Fibroblast of mammary gland (primary cell): Measurements from ENCODE around the gene NDUFS5.
"Not testable (repeated sequence)": the region's sequence is repeated elsewhere in the genome, so short reads cannot be mapped to it uniquely, and the experiment has no call there.

ENCODE experiments used
- DNase-seq: peaks from one replicate; pipeline ENCODE4 v3.0.0-alpha.2; 2010; ENCODE audit warnings: low read depth
- H3K4me3 ChIP-seq: 2 replicates; pipeline ENCODE4 v1.5.1; 2011; ENCODE audit warnings: low read depth, mild to moderate bottlenecking, low read length, moderate library complexity; ENCODE audit not compliant: control insufficient read depth
- CTCF ChIP-seq: conservative IDR thresholded peaks from 2 replicates; pipeline ENCODE4 v1.5.1; 2011; ENCODE audit warnings: low read depth, low read length, inconsistent platforms; ENCODE audit not compliant: control insufficient read depth, insufficient read depth

NDUFS5 gene

GRCh38 chr1:39003281-39003680, 22.9 kb upstream of the NDUFS5 start:
- DNase-seq: no peak
- H3K4me3 ChIP-seq: no peak overlapping the region
- TF ChIP-seq CTCF: no peak

- no peak for DNase-seq
- H3K4me3 ChIP-seq: no peak overlapping the region
- TF ChIP-seq CTCF: no peak
Measured at GRCh38 chr1:39003794-39004193, 22.4 kb upstream of the NDUFS5 start.

GRCh38 chr1:39006287-39006686, 19.9 kb upstream of the NDUFS5 start:
- no peak for TF ChIP-seq CTCF
- no peak for DNase-seq
- no peak overlapping the region for H3K4me3 ChIP-seq

- no peak for TF ChIP-seq CTCF
Measured at GRCh38 chr1:39006726-39007645, 19.2 kb upstream of the NDUFS5 start.

GRCh38 chr1:39014956-39015355, 11.2 kb upstream of the NDUFS5 start:
- DNase-seq, H3K4me3 ChIP-seq: not testable (repeated sequence)

More at GRCh38 chr1:39006726-39007645, 19.2 kb upstream of the NDUFS5 start:
- H3K4me3 ChIP-seq: no peak overlapping the region
- no peak for DNase-seq

- DNase-seq: no peak
- no peak for TF ChIP-seq CTCF
- H3K4me3 ChIP-seq: no peak overlapping the region
Measured at GRCh38 chr1:39016604-39017171, 9.5 kb upstream of the NDUFS5 start.

- no peak overlapping the region for H3K4me3 ChIP-seq
- no peak for DNase-seq
- no peak for TF ChIP-seq CTCF
Measured at GRCh38 chr1:39017266-39017665, 8.9 kb upstream of the NDUFS5 start.

GRCh38 chr1:39020494-39020893, 5.7 kb upstream of the NDUFS5 start:
- not testable (repeated sequence) for DNase-seq, H3K4me3 ChIP-seq
